D721Med (cell line): ENCODE data around the gene SNX15.
"Not testable (repeated sequence)": the region's sequence is repeated elsewhere in the genome, so short reads cannot be mapped to it uniquely, and the experiment has no call there.

Experiments used
- DNase-seq: peaks from one replicate; pipeline ENCODE4 v3.0.0; 2011; ENCODE audit warnings: low spot score; ENCODE audit not compliant: insufficient read length
- FAIRE-seq: peaks from 2 replicates; lab custom pipeline; 2011; peaks lifted over from hg19 to GRCh38; lab: Jason Lieb, UNC
- CTCF ChIP-seq: IDR thresholded peaks from 2 replicates; pipeline ENCODE4 v1.5.1; 2012; ENCODE audit warnings: mild to moderate bottlenecking, control low read depth; ENCODE audit not compliant: insufficient read depth; ENCODE audit errors: missing control alignments

SNX15 gene

GRCh38 chr11:65027213-65028067 lies at the start of gene SNX15:
Gene SNX15, plus strand, starts transcription at chr11:65027439. Its CDS starts 99 bp downstream, at chr11:65027538.
- peak; percentile 36 for TF ChIP-seq CTCF
- DNase-seq, result peak; percentile 82
- FAIRE-seq, result no peak

GRCh38 chr11:64983339-64983738 lies 43.9 kb upstream of the SNX15 start:
- DNase-seq, FAIRE-seq: not testable (repeated sequence)

GRCh38 chr11:64987998-64988854 lies 39.0 kb upstream of the SNX15 start:
- no peak for DNase-seq
- FAIRE-seq, result no peak
- no peak for TF ChIP-seq CTCF

- FAIRE-seq, result no peak
Measured at GRCh38 chr11:64989416-64989815, 37.8 kb upstream of the SNX15 start.

GRCh38 chr11:64990222-64990923 lies 36.9 kb upstream of the SNX15 start:
- no peak for TF ChIP-seq CTCF
- DNase-seq (no peak), FAIRE-seq (no peak)

More at GRCh38 chr11:64989416-64989815, 37.8 kb upstream of the SNX15 start:
- TF ChIP-seq CTCF, result no peak
- no peak for DNase-seq

- FAIRE-seq (no peak), DNase-seq (no peak)
- no peak for TF ChIP-seq CTCF
Measured at GRCh38 chr11:64994318-64994717, 32.9 kb upstream of the SNX15 start.

GRCh38 chr11:64996327-64996709 lies 30.9 kb upstream of the SNX15 start:
- DNase-seq, result no peak
- no peak for TF ChIP-seq CTCF
- FAIRE-seq, result no peak
